Measurements from ENCODE around the gene DNALI1.

The DNALI1 gene

GRCh38 chr1:37556712-37557196 lies at the start of gene DNALI1:
Gene DNALI1 (plus strand): TSS chr1:37556940. CDS start chr1:37556995, 55 bp downstream.
- Mint-ChIP-seq H3K27ac (peak within 1 kb of the TSS; percentile 98), H3K9me3 (peaks cover 12% of the 10 kb centered on the region), H3K4me3 (peak within 1 kb of the TSS; percentile 97), H3K27me3 (ENCODE audit: low read depth, poor library complexity) (peaks cover under 1% of the 10 kb centered on the region), H3K36me3 (ENCODE audit: low read depth) (peaks cover 29% of the 10 kb centered on the region), H3K4me1 (peaks cover 58% of the 10 kb centered on the region)
- TF ChIP-seq, protein P1, sequence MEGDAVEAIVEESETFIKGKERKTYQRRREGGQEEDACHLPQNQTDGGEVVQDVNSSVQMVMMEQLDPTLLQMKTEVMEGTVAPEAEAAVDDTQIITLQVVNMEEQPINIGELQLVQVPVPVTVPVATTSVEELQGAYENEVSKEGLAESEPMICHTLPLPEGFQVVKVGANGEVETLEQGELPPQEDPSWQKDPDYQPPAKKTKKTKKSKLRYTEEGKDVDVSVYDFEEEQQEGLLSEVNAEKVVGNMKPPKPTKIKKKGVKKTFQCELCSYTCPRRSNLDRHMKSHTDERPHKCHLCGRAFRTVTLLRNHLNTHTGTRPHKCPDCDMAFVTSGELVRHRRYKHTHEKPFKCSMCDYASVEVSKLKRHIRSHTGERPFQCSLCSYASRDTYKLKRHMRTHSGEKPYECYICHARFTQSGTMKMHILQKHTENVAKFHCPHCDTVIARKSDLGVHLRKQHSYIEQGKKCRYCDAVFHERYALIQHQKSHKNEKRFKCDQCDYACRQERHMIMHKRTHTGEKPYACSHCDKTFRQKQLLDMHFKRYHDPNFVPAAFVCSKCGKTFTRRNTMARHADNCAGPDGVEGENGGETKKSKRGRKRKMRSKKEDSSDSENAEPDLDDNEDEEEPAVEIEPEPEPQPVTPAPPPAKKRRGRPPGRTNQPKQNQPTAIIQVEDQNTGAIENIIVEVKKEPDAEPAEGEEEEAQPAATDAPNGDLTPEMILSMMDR (IDR thresholded peaks at IDR 0.05) = no peak
- DNase-seq = peak; percentile 96

- DNase-seq = no peak
- peaks cover 13% of the 10 kb centered on the region for H3K4me1 Mint-ChIP-seq
- no peak overlapping the region for H3K4me3 Mint-ChIP-seq
- no peaks in the 10 kb centered on the region for H3K9me3 Mint-ChIP-seq
- TF ChIP-seq, protein P1 (IDR thresholded peaks at IDR 0.05) = no peak
- peaks cover 7% of the 10 kb centered on the region for H3K27me3 Mint-ChIP-seq (ENCODE audit: low read depth, poor library complexity)
- peaks cover 58% of the 10 kb centered on the region for H3K36me3 Mint-ChIP-seq (ENCODE audit: low read depth)
- no peak overlapping the region for H3K27ac Mint-ChIP-seq
These were observed 47.6 kb upstream of the DNALI1 start for GRCh38 chr1:37509181-37509580.

DNA sequence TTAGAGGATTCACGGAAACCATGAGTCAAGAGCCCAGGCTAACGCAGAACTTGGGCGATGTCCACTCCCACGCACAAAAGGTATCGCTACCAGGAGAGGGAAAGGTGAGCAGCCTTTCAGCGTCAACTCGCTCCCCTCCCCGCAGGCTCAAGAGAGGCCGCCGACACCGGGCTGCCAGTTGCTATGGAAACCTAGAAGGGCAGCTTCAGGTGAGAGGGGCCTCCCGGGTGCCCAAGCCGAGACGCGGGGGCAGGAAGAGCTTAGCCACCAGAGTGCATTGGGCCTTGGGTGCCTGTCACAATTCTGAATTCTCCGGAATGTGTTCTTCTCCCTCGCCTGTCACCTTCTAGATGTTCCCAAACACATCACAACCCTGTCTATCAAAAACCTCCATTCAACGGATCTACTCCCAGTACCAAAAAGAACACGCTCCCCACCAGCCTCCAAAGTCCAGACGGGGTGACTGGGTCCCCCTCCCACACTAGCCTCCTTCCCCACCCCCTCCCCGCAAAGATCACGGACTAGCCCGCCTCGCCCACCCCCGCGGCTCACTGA lies 42.9 kb upstream of the DNALI1 start:
- peak; percentile 46 for DNase-seq

GRCh38 chr1:37514350-37515184 lies 42.2 kb upstream of the DNALI1 start, which contains the start of gene MEAF6:
Gene MEAF6 (minus strand): TSS chr1:37514766. CDS start chr1:37514746, 20 bp downstream.
- TF ChIP-seq, protein P1 (IDR thresholded peaks at IDR 0.05) = peak; percentile 64
- H3K4me3 Mint-ChIP-seq = peak within 1 kb of the TSS; percentile 99
- H3K36me3 Mint-ChIP-seq (ENCODE audit: low read depth) = peaks cover 18% of the 10 kb centered on the region
- peaks cover 14% of the 10 kb centered on the region for H3K27me3 Mint-ChIP-seq (ENCODE audit: low read depth, poor library complexity)
- peak within 1 kb of the TSS; percentile 96 for H3K27ac Mint-ChIP-seq
- H3K4me1 Mint-ChIP-seq = peaks cover 34% of the 10 kb centered on the region
- DNase-seq = peak; percentile 90
- H3K9me3 Mint-ChIP-seq = peaks cover 3% of the 10 kb centered on the region

More for the DNA sequence above, 42.9 kb upstream of the DNALI1 start:
- TF ChIP-seq, protein P1 (IDR thresholded peaks at IDR 0.05) = no peak
- H3K27me3 Mint-ChIP-seq (ENCODE audit: low read depth, poor library complexity) = peaks cover 14% of the 10 kb centered on the region
- peak overlapping the region; percentile 99 for H3K4me3 Mint-ChIP-seq
- H3K4me1 Mint-ChIP-seq = peaks cover 27% of the 10 kb centered on the region
- H3K9me3 Mint-ChIP-seq = no peaks in the 10 kb centered on the region
- H3K27ac Mint-ChIP-seq = peak overlapping the region; percentile 96
- H3K36me3 Mint-ChIP-seq (ENCODE audit: low read depth) = peaks cover 24% of the 10 kb centered on the region

- TF ChIP-seq, protein P1 (IDR thresholded peaks at IDR 0.05) = no peak
These were observed 41.3 kb upstream of the DNALI1 start for GRCh38 chr1:37515185-37516034.

More at GRCh38 chr1:37515185-37516034, 41.3 kb upstream of the DNALI1 start:
- H3K9me3 Mint-ChIP-seq = peaks cover 3% of the 10 kb centered on the region
- peaks cover 18% of the 10 kb centered on the region for H3K36me3 Mint-ChIP-seq (ENCODE audit: low read depth)
- H3K27ac Mint-ChIP-seq = peak overlapping the region; percentile 96
- no peak for DNase-seq
- H3K4me3 Mint-ChIP-seq = peak overlapping the region; percentile 88
- H3K27me3 Mint-ChIP-seq (ENCODE audit: low read depth, poor library complexity) = peaks cover 14% of the 10 kb centered on the region
- H3K4me1 Mint-ChIP-seq = peaks cover 37% of the 10 kb centered on the region

All from nephron progenitor cell (in vitro differentiated cells).